T47D (cell line): ENCODE data around the gene OR5B12.
"Not testable (repeated sequence)": the region's sequence is repeated elsewhere in the genome, so short reads cannot be mapped to it uniquely, and the experiment has no call there.

Source experiments
- DNase-seq, 2 experiments: peaks; one replicate each; pipeline versions ENCODE4 v3.0.0 to v3.0.0-alpha.2; 2011 to 2012; ENCODE audit warnings: low read depth in 1 of 2, low spot score in 1 of 2
- JUND ChIP-seq: IDR thresholded peaks from 2 replicates; pipeline ENCODE4 v1.6.1; 2012; ENCODE audit warnings: low read depth
- in situ Hi-C: cut with HindIII; loops from 2 replicates; pipeline ENCODE4 v1.10.0; 2016; ENCODE audit warnings: low sequenced_read_pairs, low pct_unique_long_range_greater_than_20kb

OR5B12 gene

DNA sequence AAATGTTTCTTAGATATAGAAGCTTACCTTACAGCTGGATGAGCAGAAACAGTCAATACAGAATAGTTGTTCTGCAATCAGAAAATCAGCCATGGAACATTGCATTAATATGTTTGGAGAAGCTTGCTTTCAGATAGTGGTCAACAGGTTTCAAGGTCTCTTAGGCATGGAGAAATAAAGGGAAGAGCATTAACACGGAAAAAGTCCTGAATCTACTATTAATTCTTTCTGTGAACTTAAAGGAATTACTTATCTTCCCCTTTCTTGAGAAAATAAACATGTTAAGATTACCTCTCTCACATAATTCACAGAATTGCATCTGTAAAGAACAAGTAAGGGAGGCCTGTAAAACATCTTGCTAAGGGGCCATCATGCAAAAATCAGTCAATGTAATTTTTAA is 35.3 kb downstream of the OR5B12 start, which contains the start of gene OR5B3:
Gene OR5B3, minus strand, starts transcription at position 101 of the 400 bp plus-strand sequence. CDS start 3,465 bp downstream, outside the sequence.
- in situ Hi-C loops, result no loop called here
- DNase-seq, result no peak
- TF ChIP-seq JUND, result no peak

DNA sequence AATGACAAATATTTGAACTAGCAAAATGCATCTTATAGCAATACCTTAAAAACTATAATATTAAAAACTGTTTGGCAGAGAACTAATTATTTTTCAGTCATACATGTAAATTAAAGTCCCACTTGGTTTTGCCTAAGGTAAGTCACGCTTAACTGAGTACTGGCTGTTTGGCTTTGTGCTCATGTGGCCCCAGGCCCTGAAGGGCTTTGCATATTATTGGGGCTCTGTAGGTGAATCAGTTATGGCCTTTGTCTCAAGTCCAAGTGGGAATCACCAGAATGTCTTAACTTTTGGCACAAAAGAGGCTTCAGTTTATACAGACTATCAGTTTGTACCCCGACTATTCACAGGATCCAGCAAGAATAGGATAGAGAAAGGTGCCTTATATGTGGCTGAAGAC is 42.4 kb downstream of the OR5B12 start:
- DNase-seq, in situ Hi-C loops: not testable (repeated sequence)

DNA sequence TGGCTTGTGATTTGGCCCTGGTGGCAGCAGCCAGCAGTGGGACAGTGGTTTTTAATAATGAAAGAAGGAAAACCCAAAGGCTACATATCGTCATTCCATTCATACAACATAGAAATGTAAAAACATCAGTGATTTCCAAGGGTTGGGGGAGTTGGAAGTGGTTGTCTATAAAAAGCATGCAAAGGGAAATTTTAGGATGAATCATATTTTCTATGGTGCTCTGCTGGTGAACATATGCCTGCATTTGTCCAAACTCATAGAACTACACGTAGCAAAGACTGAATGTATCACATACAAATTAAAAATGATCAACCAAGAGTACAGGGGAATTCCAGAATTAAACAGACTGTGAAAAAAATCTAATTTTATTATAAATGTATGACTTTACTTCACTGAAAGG is 46.5 kb downstream of the OR5B12 start:
- TF ChIP-seq JUND, result no peak
- in situ Hi-C loops, result no loop called here
- no peak for DNase-seq

DNA sequence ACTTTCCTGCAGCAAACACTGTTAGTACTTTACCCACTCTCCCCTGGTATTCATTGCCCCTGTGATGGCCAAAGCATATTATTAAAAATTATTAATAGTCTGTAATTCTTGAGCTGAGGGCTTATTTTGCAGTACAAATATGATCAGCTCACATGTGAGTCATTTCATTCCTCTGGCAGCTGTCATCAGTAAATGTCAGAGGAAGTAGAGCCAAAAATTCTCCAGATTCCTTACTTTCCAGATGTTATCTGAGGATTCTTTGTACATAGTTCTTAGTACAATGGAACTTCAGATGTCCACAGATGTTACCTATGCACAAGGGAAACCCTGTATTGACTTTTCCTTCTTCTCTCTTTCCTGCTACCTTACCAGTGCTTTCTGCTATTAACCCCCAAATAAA is 47.8 kb downstream of the OR5B12 start:
- in situ Hi-C loops, result no loop called here
- peak; percentile 49 for TF ChIP-seq JUND
- DNase-seq, result peak in 1 of 2 experiments; percentile 79

DNA sequence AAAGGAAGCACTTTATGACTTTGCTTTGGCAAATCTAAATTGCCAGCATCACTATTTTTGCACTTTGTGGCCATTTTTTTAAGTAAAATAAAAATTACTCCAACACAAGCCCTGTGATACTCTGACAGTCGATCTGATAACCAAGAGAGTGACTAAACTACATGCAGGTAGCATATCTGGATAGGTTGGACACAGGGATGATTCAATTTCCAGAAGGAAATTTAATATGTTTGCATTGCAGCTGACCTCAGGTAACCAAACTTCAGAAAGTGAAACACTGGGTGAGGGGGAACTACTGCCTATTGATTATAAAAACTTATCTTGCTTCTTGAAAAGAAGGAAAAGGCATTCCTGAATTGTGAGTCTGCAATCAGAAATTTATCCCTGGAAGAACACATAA is 49.3 kb downstream of the OR5B12 start:
- no peak for TF ChIP-seq JUND
- in situ Hi-C loops, result no loop called here
- DNase-seq, result no peak

DNA sequence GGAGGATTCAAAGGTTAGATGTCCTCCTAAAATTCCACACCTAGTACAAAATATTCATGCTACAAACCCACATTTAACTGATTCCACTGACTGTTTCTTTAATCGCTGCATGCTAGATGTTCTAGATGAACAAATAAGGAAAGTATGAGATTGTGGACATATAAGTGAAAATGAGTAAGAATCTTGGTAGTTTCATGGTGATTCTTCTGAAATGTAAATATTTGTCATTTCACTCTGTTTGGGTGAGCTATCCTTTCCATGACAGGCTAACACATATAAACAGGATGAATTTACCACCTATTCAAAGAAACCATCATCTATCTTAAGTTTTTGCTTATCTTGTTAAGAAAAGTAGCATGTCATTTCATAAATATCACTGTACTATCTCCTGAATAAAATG is 50.2 kb downstream of the OR5B12 start:
- in situ Hi-C loops, result no loop called here
- DNase-seq, result no peak

DNA sequence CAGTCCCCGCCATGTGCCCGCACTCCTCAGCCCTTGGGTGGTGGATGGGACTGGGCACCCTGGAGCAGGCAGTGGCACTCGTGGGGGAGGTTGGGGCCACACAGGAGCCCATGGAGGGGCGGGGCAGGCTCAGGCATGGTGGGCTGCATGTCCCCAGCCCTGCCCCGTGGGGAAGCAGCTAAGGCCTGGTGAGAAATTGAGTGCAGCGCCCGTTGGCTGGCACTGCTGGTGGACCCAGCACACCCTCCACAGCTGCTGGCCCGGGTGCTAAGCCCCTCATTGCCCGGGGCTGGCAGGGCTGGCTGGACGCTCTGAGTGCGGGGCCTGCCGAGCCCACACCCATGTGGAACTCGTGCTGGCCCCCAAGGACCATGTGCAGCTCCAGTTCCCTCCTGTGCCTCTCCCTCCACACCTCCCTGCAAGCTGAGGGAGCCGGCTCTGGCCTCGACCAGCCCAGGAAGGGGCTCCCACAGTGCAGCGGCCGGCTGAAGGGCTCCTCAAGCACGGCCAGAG is 51.4 kb downstream of the OR5B12 start:
- in situ Hi-C loops, result no loop called here
- no peak for DNase-seq
- no peak for TF ChIP-seq JUND

More for the DNA sequence above, 50.2 kb downstream of the OR5B12 start:
- TF ChIP-seq JUND, result no peak
